ENCODE measurements around the gene CDYL.

The CDYL gene

GRCh38 chr6:4774715-4775493 lies 1.3 kb upstream of the CDYL start:
- DNase-seq, result peak in 3 of 5 donors; percentile 3 to 13 (median 13)

GRCh38 chr6:4775494-4776130 lies 592 bp upstream of the CDYL start:
- peak; percentile 46 to 76 (median 58) for DNase-seq

- peak in 3 of 5 donors; percentile 19 to 44 (median 21) for DNase-seq
Observed at GRCh38 chr6:4776493-4777393, 539 bp downstream of the CDYL start.

GRCh38 chr6:4777394-4777935 lies 1.3 kb downstream of the CDYL start:
- peak in 1 of 5 donors; percentile 23 for DNase-seq

GRCh38 chr6:4778086-4778485 lies 1.9 kb downstream of the CDYL start:
- no peak for DNase-seq

GRCh38 chr6:4780360-4780812 lies 4.2 kb downstream of the CDYL start:
- DNase-seq, result no peak

GRCh38 chr6:4781426-4781825 lies 5.2 kb downstream of the CDYL start:
- DNase-seq, result no peak

GRCh38 chr6:4781967-4782575 lies 5.9 kb downstream of the CDYL start:
- DNase-seq, result no peak

GRCh38 chr6:4786996-4787395 lies 10.8 kb downstream of the CDYL start:
- no peak for DNase-seq

- DNase-seq, result no peak
Observed at GRCh38 chr6:4788482-4788881, 12.3 kb downstream of the CDYL start.

- no peak for DNase-seq
Observed at GRCh38 chr6:4788953-4789584, 12.9 kb downstream of the CDYL start.

GRCh38 chr6:4790158-4790899 lies 14.1 kb downstream of the CDYL start:
- DNase-seq, result peak in 1 of 5 donors; percentile 4

- DNase-seq, result no peak
Observed at GRCh38 chr6:4794140-4794707, 18.0 kb downstream of the CDYL start.

GRCh38 chr6:4797587-4797986 lies 21.4 kb downstream of the CDYL start:
- DNase-seq, result no peak

- no peak for DNase-seq
Observed at GRCh38 chr6:4799912-4800311, 23.7 kb downstream of the CDYL start.

GRCh38 chr6:4800662-4801061 lies 24.5 kb downstream of the CDYL start:
- no peak for DNase-seq

GRCh38 chr6:4801491-4802110 lies 25.4 kb downstream of the CDYL start:
- no peak for DNase-seq

GRCh38 chr6:4802312-4802935 lies 26.2 kb downstream of the CDYL start:
- no peak for DNase-seq

GRCh38 chr6:4803343-4803744 lies 27.1 kb downstream of the CDYL start:
- no peak for DNase-seq

- DNase-seq, result no peak
Observed at GRCh38 chr6:4804095-4804494, 27.9 kb downstream of the CDYL start.
